Muscle layer of duodenum (tissue), 2 donors: ENCODE data around the gene CFDP1.
A peak's percentile ranks its signal among the peaks of the same experiment; 100 is the strongest.

Experiments used
- H3K27ac ChIP-seq: one replicate; pipeline ENCODE4 v1.7.0; 2013; ENCODE audit warnings: mild to moderate bottlenecking, low read length
- H3K27me3 ChIP-seq: one replicate; pipeline ENCODE4 v1.7.0; 2013; ENCODE audit warnings: low read depth, mild to moderate bottlenecking, control low read depth, low read length
- H3K36me3 ChIP-seq, 2 donors: one replicate each; pipeline ENCODE4 v1.7.0; 2013; ENCODE audit warnings: low read length in 2 of 2, control low read depth in 1 of 2, mild to moderate bottlenecking in 1 of 2; ENCODE audit not compliant: insufficient read depth in 2 of 2, control insufficient read depth in 1 of 2
- H3K4me1 ChIP-seq, 2 donors: one replicate each; pipeline ENCODE4 v1.7.0; 2013; ENCODE audit warnings: low read length in 2 of 2, mild to moderate bottlenecking in 2 of 2, control low read depth in 1 of 2, moderate library complexity in 1 of 2; ENCODE audit not compliant: insufficient read depth in 2 of 2, control insufficient read depth in 1 of 2
- H3K4me3 ChIP-seq, 2 donors: one replicate each; pipeline ENCODE4 v1.7.0; 2013; ENCODE audit warnings: low read length in 2 of 2, low read depth in 1 of 2, mild to moderate bottlenecking in 1 of 2
- H3K9me3 ChIP-seq, 2 donors: one replicate each; pipeline ENCODE4 v1.7.0; 2013; ENCODE audit warnings: low read length in 2 of 2, control low read depth in 1 of 2, mild to moderate bottlenecking in 1 of 2; ENCODE audit not compliant: control insufficient read depth in 1 of 2
- donor health status: healthy.

CFDP1 gene

GRCh38 chr16:75244225-75244809, 189.0 kb downstream of the CFDP1 start:
- Histone ChIP-seq H3K4me3 (no peak overlapping the region), H3K36me3 (peaks cover 4 to 33% of the 10 kb centered on the region in 2 donors)

More at GRCh38 chr16:75244225-75244809, 189.0 kb downstream of the CFDP1 start:
- H3K27me3 ChIP-seq, result no peaks in the 10 kb centered on the region
- H3K4me1 ChIP-seq, result peaks cover 23 to 70% of the 10 kb centered on the region in 2 donors
- H3K9me3 ChIP-seq, result no peaks in the 10 kb centered on the region
- peak overlapping the region; percentile 70 for H3K27ac ChIP-seq
